ENCODE measurements around the gene NR6A1.
"Not testable (repeated sequence)": the region's sequence is repeated elsewhere in the genome, so short reads cannot be mapped to it uniquely, and the experiment has no call there.

The NR6A1 gene

GRCh38 chr9:124757616-124758015, 13.5 kb downstream of the NR6A1 start:
- no peak for DNase-seq

GRCh38 chr9:124756011-124756410, 15.1 kb downstream of the NR6A1 start:
- DNase-seq: no peak

- no peak for DNase-seq
Observed at GRCh38 chr9:124755061-124755460, 16.1 kb downstream of the NR6A1 start.

- DNase-seq: no peak
Observed at GRCh38 chr9:124754289-124754688, 16.8 kb downstream of the NR6A1 start.

GRCh38 chr9:124752967-124753366, 18.1 kb downstream of the NR6A1 start:
- DNase-seq: no peak

GRCh38 chr9:124749781-124750180, 21.3 kb downstream of the NR6A1 start:
- no peak for DNase-seq

GRCh38 chr9:124749284-124749683, 21.8 kb downstream of the NR6A1 start:
- DNase-seq: no peak

- no peak for DNase-seq
Observed at GRCh38 chr9:124747065-124747464, 24.0 kb downstream of the NR6A1 start.

- DNase-seq: no peak
Observed at GRCh38 chr9:124743686-124744348, 27.3 kb downstream of the NR6A1 start.

GRCh38 chr9:124742940-124743339, 28.2 kb downstream of the NR6A1 start:
- DNase-seq: no peak

- no peak for DNase-seq
Observed at GRCh38 chr9:124741662-124742061, 29.4 kb downstream of the NR6A1 start.

GRCh38 chr9:124741149-124741548, 30.0 kb downstream of the NR6A1 start:
- DNase-seq: no peak

GRCh38 chr9:124739360-124739759, 31.8 kb downstream of the NR6A1 start:
- no peak for DNase-seq

- not testable (repeated sequence) for DNase-seq
Observed at GRCh38 chr9:124738075-124738474, 33.0 kb downstream of the NR6A1 start.

GRCh38 chr9:124735121-124735520, 36.0 kb downstream of the NR6A1 start:
- no peak for DNase-seq

- not testable (repeated sequence) for DNase-seq
Observed at GRCh38 chr9:124734741-124735083, 36.4 kb downstream of the NR6A1 start.

- DNase-seq: no peak
Observed at GRCh38 chr9:124733964-124734740, 37.0 kb downstream of the NR6A1 start.

GRCh38 chr9:124730772-124731171, 40.3 kb downstream of the NR6A1 start:
- DNase-seq: no peak

- DNase-seq: no peak
Observed at GRCh38 chr9:124726886-124727285, 44.2 kb downstream of the NR6A1 start.

- DNase-seq: no peak
Observed at GRCh38 chr9:124725068-124725452, 46.1 kb downstream of the NR6A1 start.

- DNase-seq: no peak
Observed at GRCh38 chr9:124724415-124725067, 46.6 kb downstream of the NR6A1 start.

GRCh38 chr9:124723352-124723751, 47.8 kb downstream of the NR6A1 start:
- DNase-seq: no peak

GRCh38 chr9:124721109-124721906, 49.8 kb downstream of the NR6A1 start:
- no peak for DNase-seq
